NOMO-1 (cell line): Measurements from ENCODE around the gene LAD1.

ENCODE experiments used
- DNase-seq, 2 experiments: peaks; one replicate each; lab custom pipeline; 2025; ENCODE audit not compliant: unreplicated experiment in 2 of 2; lab: John Stamatoyannopoulos, UW

The LAD1 gene

GRCh38 chr1:201419746-201420607 is 20.9 kb upstream of the LAD1 start:
- no peak for DNase-seq

GRCh38 chr1:201419256-201419655 is 20.1 kb upstream of the LAD1 start:
- no peak for DNase-seq

GRCh38 chr1:201418461-201418860 is 19.3 kb upstream of the LAD1 start:
- no peak for DNase-seq

GRCh38 chr1:201414051-201414738 is 15.1 kb upstream of the LAD1 start:
- no peak for DNase-seq

- DNase-seq = no peak
Observed at GRCh38 chr1:201411292-201411691, 12.2 kb upstream of the LAD1 start.

- no peak for DNase-seq
Observed at GRCh38 chr1:201409440-201409839, 10.3 kb upstream of the LAD1 start.

GRCh38 chr1:201408834-201409200 is 9.7 kb upstream of the LAD1 start:
- DNase-seq = no peak

- DNase-seq = peak; percentile 34 to 49
Observed at GRCh38 chr1:201408176-201408833, 9.2 kb upstream of the LAD1 start.

- no peak for DNase-seq
Observed at GRCh38 chr1:201406831-201407406, 7.8 kb upstream of the LAD1 start.

- no peak for DNase-seq
Observed at GRCh38 chr1:201405484-201405831, 6.3 kb upstream of the LAD1 start.

GRCh38 chr1:201404722-201405483 is 5.8 kb upstream of the LAD1 start:
- no peak for DNase-seq

GRCh38 chr1:201404055-201404454 is 4.9 kb upstream of the LAD1 start:
- DNase-seq = no peak

GRCh38 chr1:201403359-201403758 is 4.2 kb upstream of the LAD1 start:
- no peak for DNase-seq

- no peak for DNase-seq
Observed at GRCh38 chr1:201401700-201402099, 2.6 kb upstream of the LAD1 start.

- DNase-seq = no peak
Observed at GRCh38 chr1:201400852-201401230, 1.7 kb upstream of the LAD1 start.

GRCh38 chr1:201400212-201400851 is 1.2 kb upstream of the LAD1 start:
- no peak for DNase-seq

GRCh38 chr1:201399352-201400126 is 415 bp upstream of the LAD1 start:
- no peak for DNase-seq

GRCh38 chr1:201397675-201398074 is 1.4 kb downstream of the LAD1 start:
- DNase-seq = no peak

GRCh38 chr1:201396861-201397464 is 2.2 kb downstream of the LAD1 start:
- DNase-seq = no peak
